GM21825 (cell line): ENCODE results near the gene ZC3H6.

ENCODE experiments used
- ATAC-seq: cut with Tn5 transposase; IDR thresholded peaks from one replicate; pipeline ENCODE4 v1.9.1; 2021; ENCODE audit warnings: mild to moderate bottlenecking, moderate library complexity; ENCODE audit not compliant: unreplicated experiment

ZC3H6 gene

GRCh38 chr2:112275311-112275886 lies at the start of gene ZC3H6:
ZC3H6 (plus strand) TSS chr2:112275597; CDS start chr2:112275995, 398 bp downstream.
- peak; percentile 94 for ATAC-seq

GRCh38 chr2:112229348-112229747 lies 46.0 kb upstream of the ZC3H6 start:
- ATAC-seq: no peak

GRCh38 chr2:112230371-112230770 lies 45.0 kb upstream of the ZC3H6 start:
- no peak for ATAC-seq

GRCh38 chr2:112239862-112240261 lies 35.5 kb upstream of the ZC3H6 start:
- ATAC-seq: no peak

GRCh38 chr2:112242384-112242783 lies 33.0 kb upstream of the ZC3H6 start:
- no peak for ATAC-seq

GRCh38 chr2:112243233-112243632 lies 32.2 kb upstream of the ZC3H6 start:
- no peak for ATAC-seq

- no peak for ATAC-seq
These were observed 30.5 kb upstream of the ZC3H6 start for GRCh38 chr2:112244854-112245253.

- ATAC-seq: no peak
These were observed 24.1 kb upstream of the ZC3H6 start for GRCh38 chr2:112251271-112251670.

GRCh38 chr2:112253261-112253815 lies 22.1 kb upstream of the ZC3H6 start:
- ATAC-seq: no peak

- peak; percentile 91 for ATAC-seq
These were observed 20.7 kb upstream of the ZC3H6 start, which contains the start of gene ZC3H8 for GRCh38 chr2:112254466-112255240. ZC3H8 (minus strand) TSS chr2:112255042; CDS start chr2:112254981, 61 bp downstream.

- ATAC-seq: no peak
These were observed 19.5 kb upstream of the ZC3H6 start for GRCh38 chr2:112255875-112256274.

- ATAC-seq: no peak
These were observed 18.7 kb upstream of the ZC3H6 start for GRCh38 chr2:112256654-112257053.

- ATAC-seq: no peak
These were observed 17.8 kb upstream of the ZC3H6 start for GRCh38 chr2:112257575-112257974.

GRCh38 chr2:112259509-112260294 lies 15.7 kb upstream of the ZC3H6 start:
- peak; percentile 42 for ATAC-seq

- no peak for ATAC-seq
These were observed 15.1 kb upstream of the ZC3H6 start for GRCh38 chr2:112260295-112260625.

- no peak for ATAC-seq
These were observed 12.5 kb upstream of the ZC3H6 start for GRCh38 chr2:112262876-112263275.

GRCh38 chr2:112268547-112268946 lies 6.8 kb upstream of the ZC3H6 start:
- no peak for ATAC-seq

GRCh38 chr2:112272669-112273068 lies 2.7 kb upstream of the ZC3H6 start:
- no peak for ATAC-seq

GRCh38 chr2:112273349-112273748 lies 2.0 kb upstream of the ZC3H6 start:
- ATAC-seq: no peak

- ATAC-seq: peak; percentile 48
These were observed 733 bp downstream of the ZC3H6 start for GRCh38 chr2:112275887-112276773.
